PC-3 (cell line): Measurements from ENCODE around the gene RPS21.

Source experiments
- CTCF ChIP-seq: fragments of 300-600 bp; sonication (generic); conservative IDR thresholded peaks from 2 replicates; pipeline ENCODE4 v1.5.1; 2017; ENCODE audit warnings: antibody characterized with exemption, low read depth, mild to moderate bottlenecking, low read length
- EZH2 ChIP-seq: fragments of 300-600 bp; sonication (generic); IDR thresholded peaks from one replicate; pipeline ENCODE4 v1.6.1; 2017; ENCODE audit warnings: antibody characterized with exemption, mild to moderate bottlenecking, low read length; ENCODE audit not compliant: unreplicated experiment
- EZH2phosphoT487 ChIP-seq: fragments of 300-600 bp; sonication (generic); IDR thresholded peaks from 2 replicates; pipeline ENCODE4 v1.6.1; 2018; ENCODE audit warnings: mild to moderate bottlenecking, antibody characterized with exemption, low read length, borderline replicate concordance

GRCh38 chr20:62356589-62357186, 30.2 kb upstream of the RPS21 start:
- no peak for TF ChIP-seq CTCF
- TF ChIP-seq EZH2phosphoT487: no peak
- no peak for TF ChIP-seq EZH2
